WTC11 (cell line): ENCODE measurements around the gene SASH3. TPM values are rescaled to one million over a fixed set of nuclear protein-coding genes. Genes with fewer than 3 reads are reported as not detected.

Experiments used
- ATAC-seq: fragments of 200-7000 bp; cut with Tn5 transposase; 2 replicates; pipeline ENCODE4 v1.10.0; 2021; ENCODE audit warnings: mild to moderate bottlenecking, moderate library complexity
- CTCF ChIA-PET: fragments of 300-600 bp; sonication (Branson Sonifier 250); formaldehyde crosslinking; loops from one replicate; lab custom pipeline; 2021; ENCODE audit warnings: antibody characterized with exemption; lab: Charles Lee
- POLR2A ChIA-PET: fragments of 350-600 bp; sonication (Branson Sonifier 250); formaldehyde crosslinking; loops from one replicate; lab custom pipeline; 2021; ENCODE audit warnings: antibody characterized with exemption; lab: Charles Lee
- DNase-seq: peaks from one replicate; pipeline ENCODE4 v3.0.0; 2021; ENCODE audit warnings: low spot score
- H3K27ac Mint-ChIP-seq: 2 replicates; pipeline ENCODE4 v1.8.0; 2021; ENCODE audit warnings: mixed read lengths
- H3K27me3 Mint-ChIP-seq: 2 replicates; pipeline ENCODE4 v1.8.0; 2021; ENCODE audit warnings: low read depth, mild to moderate bottlenecking, moderate library complexity, mixed read lengths
- H3K36me3 Mint-ChIP-seq: 2 replicates; pipeline ENCODE4 v1.8.0; 2021; ENCODE audit warnings: mixed read lengths
- H3K4me1 Mint-ChIP-seq: 2 replicates; pipeline ENCODE4 v1.8.0; 2022; ENCODE audit warnings: mixed read lengths
- H3K4me3 Mint-ChIP-seq: 2 replicates; pipeline ENCODE4 v1.8.0; 2021; ENCODE audit warnings: mild to moderate bottlenecking, moderate library complexity, mixed read lengths
- H3K9me3 Mint-ChIP-seq: 2 replicates; pipeline ENCODE4 v1.8.0; 2021; ENCODE audit warnings: mixed read lengths
- ATF2 ChIP-seq: sonication (generic); formaldehyde crosslinking; IDR thresholded peaks from 2 replicates; pipeline ENCODE4 v1.8.1; 2022; ENCODE audit warnings: low read depth, missing genetic modification reagents, borderline replicate concordance
- ATF3 ChIP-seq: sonication (generic); formaldehyde crosslinking; conservative IDR thresholded peaks from 2 replicates; pipeline ENCODE4 v1.8.1; 2022; ENCODE audit warnings: mild to moderate bottlenecking, missing genetic modification reagents
- ESRRA ChIP-seq: sonication (generic); formaldehyde crosslinking; IDR thresholded peaks from 2 replicates; pipeline ENCODE4 v1.8.1; 2022; ENCODE audit warnings: mild to moderate bottlenecking, missing genetic modification reagents, borderline replicate concordance
- MYBL2 ChIP-seq: sonication (generic); formaldehyde crosslinking; IDR thresholded peaks from 2 replicates; pipeline ENCODE4 v1.8.1; 2023; ENCODE audit warnings: mild to moderate bottlenecking, moderate library complexity, missing genetic modification reagents
- NFE2L1 ChIP-seq: sonication (generic); formaldehyde crosslinking; IDR thresholded peaks from 2 replicates; pipeline ENCODE4 v1.8.1; 2023; ENCODE audit warnings: missing genetic modification reagents
- NFYB ChIP-seq: sonication (generic); formaldehyde crosslinking; conservative IDR thresholded peaks from 2 replicates; pipeline ENCODE4 v1.8.0; 2022; ENCODE audit warnings: low read depth, missing genetic modification reagents
- NR1H2 ChIP-seq: sonication (generic); formaldehyde crosslinking; IDR thresholded peaks from 2 replicates; pipeline ENCODE4 v1.9.0; 2021; ENCODE audit warnings: mild to moderate bottlenecking, moderate library complexity, missing genetic modification reagents
- PREB ChIP-seq: sonication (generic); formaldehyde crosslinking; IDR thresholded peaks from 2 replicates; pipeline ENCODE4 v1.8.1; 2022; ENCODE audit warnings: mild to moderate bottlenecking, missing genetic modification reagents, moderate library complexity, borderline replicate concordance
- STAT6 ChIP-seq: sonication (generic); formaldehyde crosslinking; conservative IDR thresholded peaks from 2 replicates; pipeline ENCODE4 v1.8.1; 2023; ENCODE audit warnings: mild to moderate bottlenecking, low read depth, missing genetic modification reagents, moderate library complexity
- USF2 ChIP-seq: sonication (generic); formaldehyde crosslinking; IDR thresholded peaks from 2 replicates; pipeline ENCODE4 v1.8.1; 2023; ENCODE audit warnings: mild to moderate bottlenecking, missing genetic modification reagents, moderate library complexity
- ZBTB43 ChIP-seq: sonication (generic); formaldehyde crosslinking; IDR thresholded peaks from 2 replicates; pipeline ENCODE4 v1.8.1; 2023; ENCODE audit warnings: mild to moderate bottlenecking, missing genetic modification reagents
- ZNF317 ChIP-seq: sonication (generic); formaldehyde crosslinking; IDR thresholded peaks from 2 replicates; pipeline ENCODE4 v1.8.1; 2023; ENCODE audit warnings: low read depth, mild to moderate bottlenecking, moderate library complexity, missing genetic modification reagents, borderline replicate concordance
- ZNF532 ChIP-seq: fragments of 250-450 bp; sonication (Bioruptor Pico); IDR thresholded peaks from 2 replicates; pipeline ENCODE4 v1.9.0; 2021; ENCODE audit warnings: mild to moderate bottlenecking, borderline replicate concordance
- total RNA-seq: library from RNA; stranded (reverse); gene quantifications from 3 replicates; pipeline ENCODE4 v1.2.3, GENCODE V29; 2021

Gene SASH3
- total RNA-seq, 1 experiment from 2014 or later: 0.22 TPM

GRCh38 chrX:129786210-129786651, 6.5 kb downstream of the SASH3 start:
- no peaks in the 10 kb centered on the region for H3K9me3 Mint-ChIP-seq
- CTCF ChIA-PET: no interaction called here

More at GRCh38 chrX:129786210-129786651, 6.5 kb downstream of the SASH3 start:
- TF ChIP-seq ESRRA (CRISPR knock-in tag) (no peak), ZNF317 (CRISPR knock-in tag) (no peak), NR1H2 (CRISPR knock-in tag) (no peak), ZNF532 (no peak), ATF3 (CRISPR knock-in tag) (no peak), USF2 (CRISPR knock-in tag) (no peak), NFE2L1 (CRISPR knock-in tag) (no peak), MYBL2 (CRISPR knock-in tag) (no peak), NFYB (CRISPR knock-in tag) (no peak), ZBTB43 (CRISPR knock-in tag) (no peak), PREB (no peak), ATF2 (CRISPR knock-in tag) (no peak), STAT6 (CRISPR knock-in tag) (no peak)
- POLR2A ChIA-PET: no interaction called here
- ATAC-seq: no peak
- Mint-ChIP-seq H3K4me1 (no peaks in the 10 kb centered on the region), H3K27ac (no peak overlapping the region), H3K36me3 (no peaks in the 10 kb centered on the region), H3K4me3 (no peak overlapping the region), H3K27me3 (no peaks in the 10 kb centered on the region)
- DNase-seq: no peak
